Fibroblast of villous mesenchyme (primary cell): ENCODE results near the gene MRPS31. TPM values are rescaled to one million over a fixed set of nuclear protein-coding genes. Genes with fewer than 3 reads are reported as not detected.
"Not testable (repeated sequence)": the region's sequence is repeated elsewhere in the genome, so short reads cannot be mapped to it uniquely, and the experiment has no call there.

Experiments used
- DNase-seq: peaks from one replicate; pipeline ENCODE4 v3.0.0-alpha.2; 2010; ENCODE audit warnings: low read depth
- H3K4me3 ChIP-seq: 2 replicates; pipeline ENCODE4 v1.5.1; 2011; ENCODE audit warnings: low read depth, mild to moderate bottlenecking, low read length
- CTCF ChIP-seq: IDR thresholded peaks from 2 replicates; pipeline ENCODE4 v1.5.1; 2012; ENCODE audit warnings: low read depth, mild to moderate bottlenecking, low read length; ENCODE audit not compliant: insufficient read depth
- total RNA-seq: library from RNA; depleted of rRNA; stranded (reverse); fragments of >200 nt; gene quantifications from 2 replicates; pipeline ENCODE4 v1.2.3, GENCODE V29; 2012

The MRPS31 gene
- total RNA-seq, 1 donor = 18.1 TPM

GRCh38 chr13:40764587-40765403, 6.2 kb downstream of the MRPS31 start:
- no peak for DNase-seq
- TF ChIP-seq CTCF = no peak
- no peak overlapping the region for H3K4me3 ChIP-seq

GRCh38 chr13:40762849-40763248, 8.1 kb downstream of the MRPS31 start:
- no peak for DNase-seq
- no peak overlapping the region for H3K4me3 ChIP-seq
- no peak for TF ChIP-seq CTCF

GRCh38 chr13:40758811-40759210, 12.2 kb downstream of the MRPS31 start:
- TF ChIP-seq CTCF = no peak
- no peak overlapping the region for H3K4me3 ChIP-seq
- DNase-seq = no peak

- no peak for TF ChIP-seq CTCF
- no peak overlapping the region for H3K4me3 ChIP-seq
- no peak for DNase-seq
These were observed 14.9 kb downstream of the MRPS31 start for GRCh38 chr13:40756042-40756441.

- no peak for TF ChIP-seq CTCF
- DNase-seq = peak; percentile 11
- no peak overlapping the region for H3K4me3 ChIP-seq
These were observed 15.8 kb downstream of the MRPS31 start for GRCh38 chr13:40755082-40755700.

- no peak overlapping the region for H3K4me3 ChIP-seq
- DNase-seq = no peak
- peak; percentile 18 for TF ChIP-seq CTCF
These were observed 21.7 kb downstream of the MRPS31 start for GRCh38 chr13:40749327-40749726.

- H3K4me3 ChIP-seq = peak overlapping the region; percentile 21
- DNase-seq = not testable (repeated sequence)
These were observed 35.8 kb downstream of the MRPS31 start for GRCh38 chr13:40735232-40735548.

- peak overlapping the region; percentile 21 for H3K4me3 ChIP-seq
- DNase-seq = not testable (repeated sequence)
These were observed 36.3 kb downstream of the MRPS31 start for GRCh38 chr13:40734536-40735231.
